ENCODE results near the gene CDC45. TPM values are rescaled to one million over a fixed set of nuclear protein-coding genes. Genes with fewer than 3 reads are reported as not detected.

CDC45 gene
- total and polyA plus RNA-seq, 2 of the 13 experiments (the other 11 are each of a cell fraction or from before 2014, with no cell fraction given): 14.4 to 36.3 TPM

GRCh38 chr22:19554834-19555404, 75.2 kb downstream of the CDC45 start (continued):
- TF ChIP-seq HOXA9 (CRISPR knock-in tag; IDR thresholded peaks at IDR 0.05; ENCODE audit: borderline replicate concordance): no peak
- TF ChIP-seq SOX13 (IDR thresholded peaks at IDR 0.05): no peak
- TF ChIP-seq SOX13 (CRISPR knock-in tag; conservative IDR thresholded peaks at IDR 0.05 in 1 of 2, IDR thresholded peaks at IDR 0.05 in 1 of 2): peak in 1 of 2 experiments; percentile 68; a peak in 1 of 4 replicates
- no peak; the same call in 1 of the 2 replicates for TF ChIP-seq NR2F6 (IDR thresholded peaks at IDR 0.05)
- peak; percentile 58; the same call in 1 of the 2 replicates for TF ChIP-seq NR2F6 (CRISPR knock-in tag; IDR thresholded peaks at IDR 0.05)
- TF ChIP-seq IRF2 (CRISPR knock-in tag; IDR thresholded peaks at IDR 0.05): no peak
- TF ChIP-seq FOXP1 (IDR thresholded peaks at IDR 0.05): no peak
- peak; percentile 60 for TF ChIP-seq FOXP1 (CRISPR knock-in tag; IDR thresholded peaks at IDR 0.05)
- TF ChIP-seq ASH2L (IDR thresholded peaks at IDR 0.05; ENCODE audit: insufficient read length, low read depth, low read length): no peak
- no peak for TF ChIP-seq ZNF569 (CRISPR knock-in tag; IDR thresholded peaks at IDR 0.05; ENCODE audit: borderline replicate concordance)
- no peak for TF ChIP-seq NFYB (CRISPR knock-in tag; IDR thresholded peaks at IDR 0.05)
- TF ChIP-seq FOSL2 (CRISPR knock-in tag; IDR thresholded peaks at IDR 0.05): peak; percentile 93
- no peak for TF ChIP-seq SRSF1 (optimal IDR thresholded peaks at IDR 0.05; ENCODE audit: low read depth, low read length)
- TF ChIP-seq ZNF776 (CRISPR knock-in tag; IDR thresholded peaks at IDR 0.05): no peak
- no peak for TF ChIP-seq FOXK2 (IDR thresholded peaks at IDR 0.05)
- no peak for TF ChIP-seq ZHX1 (CRISPR knock-in tag; IDR thresholded peaks at IDR 0.05; ENCODE audit: low read depth)
- no peak for TF ChIP-seq FUBP1 (CRISPR knock-in tag; IDR thresholded peaks at IDR 0.05; ENCODE audit: borderline replicate concordance)
- TF ChIP-seq ZNF124 (CRISPR knock-in tag; IDR thresholded peaks at IDR 0.05): no peak
- no peak for TF ChIP-seq SAFB2 (CRISPR knock-in tag; IDR thresholded peaks at IDR 0.05; ENCODE audit: borderline replicate concordance, low read depth)
- TF ChIP-seq HMGA1 (CRISPR knock-in tag; conservative IDR thresholded peaks at IDR 0.05): no peak
- TF ChIP-seq ATAD3A (CRISPR knock-in tag; IDR thresholded peaks at IDR 0.05): no peak
- TF ChIP-seq GPBP1L1 (CRISPR knock-in tag; IDR thresholded peaks at IDR 0.05): no peak
- TF ChIP-seq ZNF326 (CRISPR knock-in tag; IDR thresholded peaks at IDR 0.05; ENCODE audit: borderline replicate concordance): no peak
- no peak for TF ChIP-seq SP1 (IDR thresholded peaks at IDR 0.05)
- TF ChIP-seq SP1 (CRISPR knock-in tag; IDR thresholded peaks at IDR 0.05): no peak
- no peak for TF ChIP-seq MIXL1 (CRISPR knock-in tag; IDR thresholded peaks at IDR 0.05)

Data from HepG2 (cell line).